GM21529 (cell line): ENCODE measurements around the gene C1orf52.

Experiments
- ATAC-seq: cut with Tn5 transposase; IDR thresholded peaks from one replicate; pipeline ENCODE4 v1.9.1; 2021; ENCODE audit not compliant: unreplicated experiment

The C1orf52 gene

GRCh38 chr1:85259118-85259911 lies at the start of gene C1orf52:
Gene C1orf52 (minus strand): TSS chr1:85259662. CDS start chr1:85259633, 29 bp downstream.
- peak; percentile 97 for ATAC-seq

- ATAC-seq: no peak
These were observed 49.4 kb upstream of the C1orf52 start for GRCh38 chr1:85308833-85309350.

- peak; percentile 92 for ATAC-seq
These were observed 48.7 kb upstream of the C1orf52 start for GRCh38 chr1:85307987-85308832.

- ATAC-seq: no peak
These were observed 46.8 kb upstream of the C1orf52 start for GRCh38 chr1:85306236-85306635.

- no peak for ATAC-seq
These were observed 44.1 kb upstream of the C1orf52 start for GRCh38 chr1:85303440-85304162.

- ATAC-seq: no peak
These were observed 40.7 kb upstream of the C1orf52 start for GRCh38 chr1:85300140-85300539.

- ATAC-seq: peak; percentile 91
These were observed 38.6 kb upstream of the C1orf52 start for GRCh38 chr1:85297855-85298629.

GRCh38 chr1:85297538-85297854 lies 38.0 kb upstream of the C1orf52 start:
- ATAC-seq: no peak

- ATAC-seq: no peak
These were observed 37.5 kb upstream of the C1orf52 start for GRCh38 chr1:85296980-85297379.

- no peak for ATAC-seq
These were observed 36.2 kb upstream of the C1orf52 start for GRCh38 chr1:85295654-85296053.

GRCh38 chr1:85295006-85295431 lies 35.6 kb upstream of the C1orf52 start:
- no peak for ATAC-seq

- ATAC-seq: no peak
These were observed 31.4 kb upstream of the C1orf52 start for GRCh38 chr1:85290826-85291225.

- peak; percentile 50 for ATAC-seq
These were observed 30.4 kb upstream of the C1orf52 start for GRCh38 chr1:85289848-85290335.

- peak; percentile 25 for ATAC-seq
These were observed 29.9 kb upstream of the C1orf52 start for GRCh38 chr1:85289207-85289847.

GRCh38 chr1:85284202-85284601 lies 24.7 kb upstream of the C1orf52 start:
- ATAC-seq: no peak

GRCh38 chr1:85283475-85284199 lies 24.2 kb upstream of the C1orf52 start:
- no peak for ATAC-seq

- ATAC-seq: no peak
These were observed 23.0 kb upstream of the C1orf52 start for GRCh38 chr1:85282424-85282823.

- ATAC-seq: no peak
These were observed 21.2 kb upstream of the C1orf52 start for GRCh38 chr1:85280636-85281035.

GRCh38 chr1:85279458-85280080 lies 20.1 kb upstream of the C1orf52 start:
- ATAC-seq: no peak
